K562 (cell line): ENCODE results near the gene EML6. TPM values are rescaled to one million over a fixed set of nuclear protein-coding genes. Genes with fewer than 3 reads are reported as not detected.

Experiments used
- ATAC-seq: fragments of 200-7000 bp; cut with Tn5 transposase; 3 replicates; pipeline ENCODE4 v1.9.1; 2020; ENCODE audit warnings: moderate library complexity
- BruUV-seq: library from RNA; stranded (reverse); fragments of 400-500 nt; replicated peaks from 2 replicates; lab custom pipeline; 2021; lab: Mats Ljungman, UMichigan
- CTCF ChIA-PET: fragments of 300-600 bp; formaldehyde crosslinking; extraction: SDS; loops from one replicate; lab custom pipeline; 2021; ENCODE audit warnings: low intra/inter-chr PET ratio; lab: Yijun Ruan, JAX
- POLR2A ChIA-PET: fragments of 300-600, 350-650 bp; sonication (Branson Sonifier 250); formaldehyde crosslinking; extraction: SDS; loops from one replicate; lab custom pipeline; 2021; ENCODE audit warnings: antibody characterized with exemption, inconsistent platforms; lab: Yijun Ruan, JAX
- DNase-seq, 4 experiments: peaks; one replicate each; pipeline versions ENCODE4 v3.0.0 to v3.0.0-alpha.2; 2011 to 2018; ENCODE audit warnings: low spot score in 3 of 4, mixed read lengths in 3 of 4; ENCODE audit errors: extremely low read depth in 1 of 4
- FAIRE-seq: peaks from 2 replicates; lab custom pipeline; 2011; peaks lifted over from hg19 to GRCh38; lab: Jason Lieb, UNC
- H2AFZ ChIP-seq: 2 replicates; pipeline ENCODE4 v1.6.0; 2011; ENCODE audit warnings: low read depth, low read length, control low read depth, inconsistent platforms
- H3K27ac ChIP-seq: fragments of 200-600 bp; 3 replicates; pipeline ENCODE4 v1.8.0; 2011; ENCODE audit warnings: low read depth, mild to moderate bottlenecking, control low read depth, inconsistent platforms, low read length, moderate library complexity, mixed read lengths; ENCODE audit errors: extremely low read depth
- H3K27me3 ChIP-seq, 2 experiments: fragments of 300-600 bp in 1 of 2; 2 replicates in 1 of 2; 3 replicates in 1 of 2; pipeline versions ENCODE4 v1.6.0 to v1.8.0; 2011; ENCODE audit warnings: inconsistent platforms in 2 of 2, low read length in 2 of 2, mild to moderate bottlenecking in 1 of 2, mixed read lengths in 1 of 2, moderate library complexity in 1 of 2; ENCODE audit not compliant: control insufficient read depth in 2 of 2, insufficient read depth in 2 of 2
- H3K36me3 ChIP-seq: fragments of 300-600 bp; 3 replicates; pipeline ENCODE4 v1.8.0; 2011; ENCODE audit warnings: mild to moderate bottlenecking, low read length, inconsistent platforms; ENCODE audit not compliant: control insufficient read depth, insufficient read depth
- H3K4me1 ChIP-seq, 2 experiments: fragments of 200-600 bp in 1 of 2; replicated peaks in 1 of 2; 2 replicates in 1 of 2; 3 replicates in 1 of 2; pipeline versions ENCODE4 v1.5.1 to v1.8.0; 2011; ENCODE audit warnings: inconsistent platforms in 2 of 2, low read length in 2 of 2, mild to moderate bottlenecking in 1 of 2, mixed read lengths in 1 of 2, moderate library complexity in 1 of 2; ENCODE audit not compliant: control insufficient read depth in 2 of 2, insufficient read depth in 2 of 2
- H3K4me2 ChIP-seq: 2 replicates; pipeline ENCODE4 v1.6.1; 2011; ENCODE audit warnings: low read length, control low read depth, inconsistent platforms, mixed read lengths; ENCODE audit not compliant: insufficient read depth
- H3K4me3 ChIP-seq: fragments of 200-600 bp; sonication (generic), shearing (Covaris generic); 2 replicates; pipeline ENCODE4 v1.5.1; 2016; ENCODE audit warnings: control low read depth, inconsistent platforms
- H3K79me2 ChIP-seq: fragments of 200-600 bp; 3 replicates; pipeline ENCODE4 v1.8.0; 2011; ENCODE audit warnings: low read length, inconsistent platforms; ENCODE audit not compliant: control insufficient read depth, insufficient read depth
- H3K9ac ChIP-seq, 2 experiments: 2 replicates each; pipeline versions ENCODE4 v1.6.0 to v1.6.1; 2011; ENCODE audit warnings: low read depth in 2 of 2, low read length in 2 of 2, control low read depth in 1 of 2, inconsistent platforms in 1 of 2, mild to moderate bottlenecking in 1 of 2, mixed read lengths in 1 of 2; ENCODE audit not compliant: insufficient read depth in 1 of 2
- H3K9me1 ChIP-seq: one replicate; pipeline ENCODE4 v1.6.0; 2011; ENCODE audit warnings: inconsistent platforms, mild to moderate bottlenecking, low read length, moderate library complexity; ENCODE audit not compliant: control insufficient read depth, insufficient read depth
- H3K9me3 ChIP-seq: replicated peaks from 2 replicates; pipeline ENCODE4 v1.5.1; 2011; ENCODE audit warnings: low read depth, low read length, inconsistent platforms; ENCODE audit not compliant: control insufficient read depth, insufficient read depth
- H4K20me1 ChIP-seq: replicated peaks from 2 replicates; pipeline ENCODE4 v1.6.1; 2011; ENCODE audit warnings: low read length, inconsistent platforms, mixed read lengths; ENCODE audit not compliant: control insufficient read depth, insufficient read depth
- EHMT2 ChIP-seq: fragments of 450-650 bp; IDR thresholded peaks from 2 replicates; pipeline ENCODE4 v1.6.1; 2018; ENCODE audit warnings: antibody characterized with exemption
- ELK3 ChIP-seq: fragments of 450-650 bp; formaldehyde crosslinking; IDR thresholded peaks from 2 replicates; pipeline ENCODE4 v1.4.0; 2020; ENCODE audit warnings: mild to moderate bottlenecking
- FOSL1 ChIP-seq: fragments of 200-800 bp; sonication (Bioruptor generic); conservative IDR thresholded peaks from 2 replicates; pipeline ENCODE4 v1.6.1; 2016; ENCODE audit warnings: missing genetic modification characterization, missing compliant biosample characterization
- GABPB2 ChIP-seq: fragments of 250-450 bp; sonication (Bioruptor Pico); conservative IDR thresholded peaks from 2 replicates; pipeline ENCODE4 v1.5.1; 2021; ENCODE audit warnings: mild to moderate bottlenecking
- HDAC6 ChIP-seq: IDR thresholded peaks from 2 replicates; pipeline ENCODE4 v1.6.1; 2012; ENCODE audit warnings: low read depth, mild to moderate bottlenecking, control low read depth, inconsistent platforms, low read length, moderate library complexity
- JUNB ChIP-seq: fragments of 450-650 bp; formaldehyde crosslinking; conservative IDR thresholded peaks from 2 replicates; pipeline ENCODE4 v1.4.0; 2020; ENCODE audit warnings: mild to moderate bottlenecking
- NCOA1 ChIP-seq: fragments of 450-650 bp; IDR thresholded peaks from 2 replicates; pipeline ENCODE4 v1.6.1; 2016; ENCODE audit warnings: low read depth
- NFIX ChIP-seq: fragments of 250-450 bp; sonication (Bioruptor Pico); IDR thresholded peaks from 2 replicates; pipeline ENCODE4 v1.4.0; 2020; ENCODE audit warnings: low read depth, mild to moderate bottlenecking, moderate library complexity
- NR2F6 ChIP-seq: fragments of 450-650 bp; formaldehyde crosslinking; IDR thresholded peaks from 2 replicates; pipeline ENCODE4 v1.4.0; 2020; ENCODE audit warnings: mild to moderate bottlenecking
- PRMT5 ChIP-seq: sonication (generic); formaldehyde crosslinking; IDR thresholded peaks from 2 replicates; pipeline ENCODE4 v1.5.0; 2020; ENCODE audit warnings: missing genetic modification reagents
- RHOXF2B ChIP-seq: fragments of 250-450 bp; sonication (Bioruptor Pico); conservative IDR thresholded peaks from 2 replicates; pipeline ENCODE4 v1.5.1; 2021
- SMAD3 ChIP-seq: fragments of 450-650 bp; formaldehyde crosslinking; conservative IDR thresholded peaks from 2 replicates; pipeline ENCODE4 v1.4.0; 2020; ENCODE audit warnings: mild to moderate bottlenecking
- TEAD1 ChIP-seq, 2 experiments: fragments of 450-650 bp in 1 of 2; sonication (generic) in 1 of 2; formaldehyde crosslinking; IDR thresholded peaks; 2 replicates each; pipeline versions ENCODE4 v1.4.0 to v1.8.0; 2020 to 2022; ENCODE audit warnings: mild to moderate bottlenecking in 2 of 2, missing genetic modification reagents in 1 of 2
- ZNF586 ChIP-seq: fragments of 450-650 bp; formaldehyde crosslinking; conservative IDR thresholded peaks from 2 replicates; pipeline ENCODE4 v1.4.0; 2020; ENCODE audit warnings: mild to moderate bottlenecking, moderate library complexity
- ZNF785 ChIP-seq: fragments of 250-450 bp; sonication (Bioruptor Pico); IDR thresholded peaks from 2 replicates; pipeline ENCODE4 v1.4.0; 2020; ENCODE audit warnings: mild to moderate bottlenecking
- WGBS: fragments of 100-300 bp; shearing (Covaris generic); methylation state at CpG from one replicate; pipeline ENCODE4 v1.1.6; 2016; ENCODE audit warnings: low coverage, mixed read lengths; ENCODE audit not compliant: insufficient coverage; ENCODE audit errors: missing lambda C conversion rate; 5-methylcytosine and 5-hydroxymethylcytosine counted together
- in situ Hi-C: fragments of 300-500 bp; cut with MboI; formaldehyde crosslinking; loops from 4 replicates; pipeline ENCODE4 v1.15.0; 2018; ENCODE audit warnings: inconsistent platforms, mixed read lengths
- intact Hi-C: fragments of 100-400 bp; cut with micrococcal nuclease; formaldehyde crosslinking; loops from 2 replicates; pipeline ENCODE4 v1.14.2; 2022
- polyA plus RNA-seq, 8 experiments: library from polyadenylated mRNA; depleted of rRNA in 4 of 8; stranded (reverse) in 5 of 8; unstranded in 3 of 8; fragments of >200 nt; fragmentation: Nextera tagmentation in 2 of 8; fragmentation: Illumina TruSeq in 1 of 8; extraction: Ambion mirVana in 2 of 8; extraction: Trizol in 1 of 8; gene quantifications; 2 replicates each; pipeline versions ENCODE4 v1.2.1 to v1.2.3, GENCODE V29; 2011 to 2014; ENCODE audit warnings: inconsistent platforms in 1 of 8, missing spikeins in 1 of 8
- total RNA-seq, 7 experiments: library from RNA; depleted of rRNA in 6 of 7; stranded (reverse); fragments of >200 nt in 6 of 7; fragmentation: Illumina TruSeq in 2 of 7; extraction: Trizol in 2 of 7; gene quantifications; 2 replicates each; pipeline versions ENCODE4 v1.2.1 to v1.2.3, GENCODE V29; 2011 to 2021; ENCODE audit warnings: low replicate concordance in 1 of 7

EML6 gene
- total and polyA plus RNA-seq, 9 of the 15 experiments (the other 6 are each of a cell fraction or from before 2014, with no cell fraction given): 0.07 to 0.56 (median 0.25) TPM

GRCh38 chr2:54772531-54772930, 49.1 kb downstream of the EML6 start:
- Histone ChIP-seq H3K4me1 (no peaks in the 10 kb centered on the region), H3K36me3 (no peaks in the 10 kb centered on the region), H3K4me3 (no peak overlapping the region), H3K27me3 (peaks cover 0 to 5% of the 10 kb centered on the region in 2 experiments; a peak in 1 of 5 replicates), H3K9me1 (no peaks in the 10 kb centered on the region), H4K20me1 (no peaks in the 10 kb centered on the region), H3K9ac (no peak overlapping the region), H3K4me2 (no peak overlapping the region), H3K27ac (no peak overlapping the region), H3K9me3 (no peaks in the 10 kb centered on the region), H2AFZ (no peak overlapping the region), H3K79me2 (no peaks in the 10 kb centered on the region)
- intact Hi-C loops: no loop called here
- ChIA-PET POLR2A (interaction anchor here (0.5 to 0.9 kb wide), 2 partner anchors 17 to 27 kb away, joined by 3 read pairs; no protein-coding TSS in a partner anchor), CTCF (no interaction called here)
- ATAC-seq: no peak
- in situ Hi-C loops: no loop called here
- TF ChIP-seq ZNF586: no peak
- 0 out of 2 replicates have a peak, but pooled peaks have one; percentile 31 for TF ChIP-seq FOSL1 (tag)
- no peak for DNase-seq
- WGBS: 2% methylated on average over 4 of the region's 4 CpGs
- no peak for FAIRE-seq
- no TSS peak for BruUV-seq

GRCh38 chr2:54773233-54773632, 49.8 kb downstream of the EML6 start:
- H3K9me3 ChIP-seq: no peaks in the 10 kb centered on the region
- no peak overlapping the region for H3K4me2 ChIP-seq
- no peaks in the 10 kb centered on the region for H4K20me1 ChIP-seq
- DNase-seq: no peak
- TF ChIP-seq ELK3 (no peak), GABPB2 (CRISPR knock-in tag) (no peak), NR2F6 (CRISPR knock-in tag) (no peak), EHMT2 (no peak), JUNB (CRISPR knock-in tag) (no peak), RHOXF2B (CRISPR knock-in tag) (no peak), HDAC6 (no peak), NCOA1 (no peak), NFIX (CRISPR knock-in tag) (no peak), TEAD1 (CRISPR knock-in tag; IDR thresholded peaks at IDR 0.05) (no peak), PRMT5 (CRISPR knock-in tag) (no peak), ZNF785 (CRISPR knock-in tag) (no peak), SMAD3 (CRISPR knock-in tag) (no peak)
- no peaks in the 10 kb centered on the region for H3K79me2 ChIP-seq
- CTCF ChIA-PET: no interaction called here
- H3K9me1 ChIP-seq: no peaks in the 10 kb centered on the region
- POLR2A ChIA-PET: interaction anchor here (0.5 to 1.8 kb wide), 3 partner anchors 16 to 66 kb away, joined by 3 to 4 read pairs (median 3); no protein-coding TSS in a partner anchor
- intact Hi-C loops (no loop called here), in situ Hi-C loops (no loop called here)
- no peaks in the 10 kb centered on the region for H3K36me3 ChIP-seq
- no peak overlapping the region for H3K4me3 ChIP-seq
- no peak overlapping the region for H2AFZ ChIP-seq
- no peak for FAIRE-seq
- no peak overlapping the region for H3K27ac ChIP-seq
- H3K4me1 ChIP-seq: no peaks in the 10 kb centered on the region
- no TSS peak for BruUV-seq
- H3K27me3 ChIP-seq: peaks cover 0 to 5% of the 10 kb centered on the region in 2 experiments; a peak in 1 of 5 replicates
- ATAC-seq: no peak
- H3K9ac ChIP-seq: no peak overlapping the region
- 0% methylated on average over 3 of the region's 3 CpGs for WGBS
